ENCODE measurements around the gene HIVEP3.
"Not testable (repeated sequence)": the region's sequence is repeated elsewhere in the genome, so short reads cannot be mapped to it uniquely, and the experiment has no call there.

The HIVEP3 gene

DNA sequence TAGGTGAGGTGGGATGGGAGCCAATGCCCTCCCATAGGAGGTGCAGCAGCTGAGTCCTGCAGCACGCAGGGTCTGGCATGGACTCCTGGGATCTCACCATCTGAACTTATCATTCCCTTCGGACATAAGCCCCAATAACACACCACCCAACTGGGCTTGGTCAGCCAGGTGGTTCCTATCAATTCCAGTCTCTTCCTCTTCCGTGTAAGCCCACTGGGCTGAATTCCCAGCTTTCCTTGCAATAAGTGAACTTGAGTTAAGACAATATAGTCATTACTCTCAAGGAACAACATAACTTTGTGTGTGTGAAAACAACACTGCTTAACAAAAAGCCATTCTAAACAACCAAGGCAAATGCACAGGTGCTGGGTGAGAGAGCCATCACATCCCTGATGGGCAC is 347.7 kb downstream of the HIVEP3 start:
- no peak for DNase-seq
- in situ Hi-C loops (cut with HindIII; ENCODE audit: low pct_ligation_motif_present, low pct_unique_long_range_greater_than_20kb, low sequenced_read_pairs), result no loop called here

DNA sequence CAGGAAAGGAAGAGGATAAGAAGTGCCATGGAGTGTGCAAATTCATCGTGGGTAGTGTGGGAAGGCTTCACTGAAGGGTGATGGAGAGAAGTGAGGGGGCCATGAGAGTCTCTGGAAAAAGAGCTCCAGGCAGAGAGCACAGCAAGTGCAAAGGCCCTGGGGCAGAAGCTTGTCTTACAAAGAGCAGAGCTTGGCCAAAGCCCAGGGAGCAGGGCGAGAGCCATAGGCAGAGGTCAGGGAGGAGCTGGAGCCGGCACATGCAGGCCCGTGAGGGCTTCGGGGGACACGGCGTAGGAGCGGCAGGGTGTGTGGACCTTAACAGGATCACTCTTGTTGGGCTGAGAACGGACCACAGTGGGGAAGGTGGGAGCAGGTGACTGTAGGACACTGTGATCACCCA is 350.5 kb downstream of the HIVEP3 start:
- DNase-seq, result no peak
- in situ Hi-C loops (cut with HindIII; ENCODE audit: low pct_ligation_motif_present, low pct_unique_long_range_greater_than_20kb, low sequenced_read_pairs), result no loop called here

DNA sequence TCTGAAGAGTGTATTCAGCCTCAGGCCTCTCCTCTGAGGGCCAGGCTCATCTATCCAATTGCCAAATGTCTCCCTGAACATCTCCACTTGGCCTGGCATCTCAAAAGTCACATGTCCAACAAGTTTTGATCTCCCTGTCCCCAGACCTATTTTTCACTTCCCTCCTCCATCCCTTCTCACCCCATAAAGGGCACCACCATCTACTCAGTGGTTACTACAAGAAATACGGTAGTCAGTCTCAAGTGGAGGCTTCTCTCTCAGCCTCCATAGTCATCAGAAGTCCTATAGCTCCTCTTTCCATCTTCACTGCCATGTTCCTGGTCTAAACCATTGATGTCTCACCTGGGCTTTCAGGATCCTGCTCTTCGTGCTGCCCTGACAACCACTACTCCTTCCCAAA is 351.8 kb downstream of the HIVEP3 start:
- no peak for DNase-seq
- in situ Hi-C loops (cut with HindIII; ENCODE audit: low pct_ligation_motif_present, low pct_unique_long_range_greater_than_20kb, low sequenced_read_pairs), result no loop called here

DNA sequence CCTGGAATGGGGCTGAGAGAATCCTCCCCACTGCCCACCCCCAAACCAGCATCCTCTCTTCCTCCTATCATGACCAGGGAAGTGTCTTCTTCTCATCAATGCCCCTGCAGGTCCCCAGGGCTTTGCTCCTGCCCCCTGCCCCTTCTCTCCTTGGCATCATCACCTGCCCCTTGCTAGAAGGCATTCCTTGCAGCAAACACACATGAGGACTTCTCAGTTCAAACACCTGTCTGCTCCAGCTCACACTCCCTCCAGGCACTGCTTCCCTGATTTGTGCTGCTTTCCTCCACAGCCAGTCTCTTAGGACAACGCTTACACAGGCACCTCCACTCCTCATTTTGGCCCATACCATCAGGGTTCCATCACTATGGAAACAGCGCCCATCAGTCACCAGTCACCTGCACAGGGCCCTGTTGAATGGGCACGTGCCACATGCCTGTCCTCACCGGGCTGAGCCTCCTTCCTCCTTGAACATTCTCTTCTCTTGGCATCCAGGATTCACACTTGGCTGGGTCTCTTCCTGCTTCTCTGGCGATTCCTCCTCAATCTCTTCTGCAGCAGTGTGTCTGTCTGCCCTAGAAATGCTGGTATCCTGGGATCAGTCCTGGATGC is 352.3 kb downstream of the HIVEP3 start:
- no peak for DNase-seq
- in situ Hi-C loops (cut with HindIII; ENCODE audit: low pct_ligation_motif_present, low pct_unique_long_range_greater_than_20kb, low sequenced_read_pairs), result no loop called here

DNA sequence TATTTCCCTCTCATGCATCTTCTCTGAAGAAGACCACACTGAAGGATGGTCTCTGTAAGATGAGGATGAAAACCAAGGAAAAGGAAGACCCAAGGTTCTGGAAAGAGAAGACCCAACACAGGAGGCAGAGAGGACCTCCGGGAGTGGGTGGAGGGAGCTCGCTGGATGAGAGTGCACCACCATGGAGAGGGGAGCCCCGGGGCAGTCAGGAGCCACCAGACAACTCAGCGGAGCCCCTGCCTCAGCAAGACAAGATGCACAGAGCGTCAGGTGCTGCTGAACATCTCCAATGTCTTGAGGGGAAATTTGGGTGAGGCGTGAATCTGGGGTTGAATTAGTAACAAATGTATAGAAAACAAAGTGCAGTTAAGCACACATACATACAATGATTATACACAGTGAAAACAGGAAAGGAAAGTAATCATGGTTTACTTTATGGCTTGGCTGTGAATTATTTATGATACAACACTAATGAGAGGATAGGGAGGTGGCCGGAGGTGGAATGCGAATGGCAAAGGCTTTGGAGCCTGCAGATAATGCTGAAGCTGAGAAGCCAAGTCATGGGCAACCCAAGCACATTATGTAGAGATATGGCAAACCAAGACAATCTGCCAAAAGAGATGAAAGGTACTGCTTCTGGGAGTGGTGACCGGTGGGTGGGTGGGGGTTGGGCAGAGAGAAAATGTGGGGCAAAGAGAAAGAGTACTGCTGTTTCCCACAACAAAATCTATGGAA is 353.8 kb downstream of the HIVEP3 start:
- DNase-seq, result no peak
- in situ Hi-C loops (cut with HindIII; ENCODE audit: low pct_ligation_motif_present, low pct_unique_long_range_greater_than_20kb, low sequenced_read_pairs), result no loop called here

DNA sequence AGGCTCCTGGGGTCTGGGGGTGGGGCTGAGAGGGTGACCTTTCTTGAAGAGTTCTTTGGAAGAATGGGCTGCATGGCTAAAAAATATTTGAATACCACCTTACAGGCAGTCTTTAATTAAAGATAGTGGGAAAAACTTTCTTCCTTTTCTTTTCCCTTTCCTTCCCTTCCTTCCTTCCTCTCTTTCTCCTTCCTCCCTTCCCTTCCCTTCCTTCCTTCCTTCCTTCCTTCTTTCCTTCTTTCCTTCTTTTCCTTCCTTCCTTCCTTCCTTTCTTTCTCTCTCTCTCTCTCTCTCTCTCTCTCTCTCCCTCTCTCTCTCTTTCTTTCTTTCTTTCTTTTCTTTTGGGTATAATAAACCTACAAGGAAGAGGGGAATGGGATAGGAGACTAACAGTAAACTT is 356.4 kb downstream of the HIVEP3 start:
- no peak for DNase-seq
- in situ Hi-C loops (cut with HindIII; ENCODE audit: low pct_ligation_motif_present, low pct_unique_long_range_greater_than_20kb, low sequenced_read_pairs), result no loop called here

DNA sequence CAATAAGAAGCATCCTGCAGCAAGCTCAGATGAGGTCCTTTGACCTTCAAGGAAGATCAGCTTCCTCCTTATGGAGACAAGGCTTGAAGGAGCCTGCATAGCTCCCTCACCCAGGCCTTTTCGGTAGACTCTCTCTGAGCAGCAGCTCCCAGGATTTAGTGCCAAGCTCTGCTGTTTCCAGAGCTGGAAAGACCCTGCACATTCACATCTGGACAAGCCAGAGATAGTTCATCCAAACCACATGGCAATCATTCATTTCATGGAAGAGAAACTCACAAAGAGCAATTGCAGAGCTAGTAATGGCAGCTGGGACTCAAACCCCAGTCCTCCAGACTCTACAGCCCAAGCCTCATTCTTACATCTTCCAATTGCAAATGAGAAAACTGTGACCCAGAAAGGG is 357.8 kb downstream of the HIVEP3 start:
- DNase-seq, result no peak

DNA sequence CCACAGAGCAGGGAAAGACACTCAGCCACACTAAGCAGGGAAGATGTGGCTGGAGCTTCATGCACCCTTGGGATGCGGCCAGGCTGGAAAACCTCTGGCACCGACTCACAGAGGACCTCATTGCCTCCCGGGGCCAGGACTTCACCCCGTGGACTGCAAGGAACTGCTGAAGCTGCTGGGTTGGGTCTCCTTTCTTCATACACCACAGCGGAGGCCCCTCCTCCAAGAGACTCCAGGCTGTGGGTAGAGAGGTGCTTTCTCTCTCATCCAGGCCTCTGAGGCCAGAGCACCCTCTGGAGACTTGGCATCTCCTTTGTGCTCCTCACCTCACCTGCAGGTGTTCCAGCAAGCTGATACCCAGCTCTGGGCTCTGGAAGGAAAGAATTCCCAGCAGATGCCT is 358.2 kb downstream of the HIVEP3 start:
- in situ Hi-C loops (cut with HindIII; ENCODE audit: low pct_ligation_motif_present, low pct_unique_long_range_greater_than_20kb, low sequenced_read_pairs), result no loop called here
- DNase-seq, result no peak

More for the DNA sequence above, 357.8 kb downstream of the HIVEP3 start:
- in situ Hi-C loops (cut with HindIII; ENCODE audit: low pct_ligation_motif_present, low pct_unique_long_range_greater_than_20kb, low sequenced_read_pairs), result no loop called here

DNA sequence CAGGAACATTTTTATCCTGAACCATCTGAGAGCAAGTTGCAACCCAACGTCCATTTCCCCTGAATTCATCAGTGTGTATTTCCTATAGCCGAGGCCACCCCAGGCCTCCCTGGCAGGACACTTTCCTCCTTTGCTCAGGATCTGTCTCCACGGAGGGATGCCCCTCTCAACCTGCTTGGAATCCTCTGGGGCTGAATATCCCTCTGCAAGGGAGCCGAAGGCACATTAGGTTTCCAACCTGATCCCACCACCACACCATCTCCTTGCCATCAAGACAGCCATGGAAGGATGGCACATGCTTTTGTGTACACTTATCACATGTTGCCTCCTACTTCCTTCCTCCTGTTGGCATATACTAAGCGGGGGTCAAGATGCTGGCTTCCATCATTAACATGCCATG is 359.4 kb downstream of the HIVEP3 start:
- in situ Hi-C loops (cut with HindIII; ENCODE audit: low pct_ligation_motif_present, low pct_unique_long_range_greater_than_20kb, low sequenced_read_pairs), result no loop called here
- no peak for DNase-seq

DNA sequence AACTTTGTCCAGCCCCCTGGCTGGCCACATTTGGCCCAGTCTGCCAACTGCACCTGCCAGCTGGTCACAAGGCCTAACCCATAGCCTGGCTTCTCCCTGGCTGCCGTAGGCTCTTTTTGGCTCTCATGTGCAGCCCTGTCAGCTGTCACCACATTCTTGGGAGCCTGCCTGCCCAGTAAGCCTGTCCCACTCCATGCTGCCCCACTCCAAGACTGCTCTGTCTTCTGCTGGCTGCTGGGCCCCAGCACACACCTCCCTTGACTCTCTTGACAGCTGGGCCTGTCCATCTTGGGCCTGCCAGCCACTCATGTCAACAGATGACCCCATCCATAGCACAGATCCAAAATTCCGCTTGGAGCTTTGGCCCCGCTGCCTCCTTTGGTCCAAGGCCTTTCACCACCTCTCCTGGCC is 360.0 kb downstream of the HIVEP3 start:
- no peak for DNase-seq
- in situ Hi-C loops (cut with HindIII; ENCODE audit: low pct_ligation_motif_present, low pct_unique_long_range_greater_than_20kb, low sequenced_read_pairs), result no loop called here

DNA sequence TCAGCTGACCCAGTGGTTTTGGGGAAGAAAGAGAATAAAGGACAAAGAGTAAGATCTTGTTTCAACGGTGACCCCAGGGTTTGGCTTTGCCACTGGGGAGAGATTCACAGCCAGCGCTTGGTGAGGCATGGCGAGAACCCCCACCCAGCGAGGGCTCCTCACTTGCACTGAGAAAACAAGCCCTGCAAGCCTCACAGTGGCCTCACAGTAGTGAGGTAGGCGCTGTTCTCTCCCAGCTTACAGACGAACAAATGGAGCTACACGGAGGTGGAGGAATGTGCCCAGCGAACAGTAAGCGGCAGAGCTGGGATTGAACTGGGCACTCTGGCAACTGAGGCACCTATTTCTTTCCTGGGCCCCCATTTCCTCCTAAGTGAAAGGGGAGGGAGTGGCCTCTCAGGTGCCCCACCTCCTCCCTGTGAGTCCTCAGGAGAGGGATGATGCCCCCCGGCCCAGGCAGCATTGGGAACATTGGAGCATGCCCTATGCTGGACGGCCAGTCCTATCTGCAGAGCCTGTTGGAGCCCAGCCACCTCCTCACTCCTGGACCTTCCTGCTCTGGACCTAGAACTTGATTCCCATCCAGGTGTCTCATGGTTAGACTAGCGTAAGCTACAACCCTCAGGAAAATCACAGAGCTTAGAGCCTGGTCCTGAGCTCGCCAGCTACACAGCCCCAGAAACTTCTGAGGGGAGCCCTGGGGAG is 360.8 kb downstream of the HIVEP3 start:
- DNase-seq, result no peak
- in situ Hi-C loops (cut with HindIII; ENCODE audit: low pct_ligation_motif_present, low pct_unique_long_range_greater_than_20kb, low sequenced_read_pairs), result no loop called here

DNA sequence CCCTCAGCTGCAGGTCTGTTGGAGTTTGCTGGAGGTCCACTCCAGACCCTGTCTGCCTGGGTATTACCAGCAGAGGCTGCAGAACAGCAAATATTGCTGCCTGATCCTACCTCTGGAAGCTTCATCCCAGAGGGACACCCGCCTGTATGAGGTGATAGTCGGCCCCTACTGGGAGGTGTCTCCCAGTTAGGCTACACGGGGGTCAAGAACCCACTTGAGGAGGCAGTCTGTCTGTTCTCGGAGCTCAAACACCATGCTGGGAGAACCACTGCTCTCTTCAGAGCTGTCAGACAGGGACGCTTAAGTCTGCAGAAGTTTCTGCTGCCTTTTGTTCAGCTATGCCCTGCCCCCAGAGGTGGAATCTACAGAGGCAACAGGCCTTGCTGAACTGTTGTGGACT is 364.0 kb downstream of the HIVEP3 start:
- DNase-seq; in situ Hi-C loops (cut with HindIII; ENCODE audit: low pct_ligation_motif_present, low pct_unique_long_range_greater_than_20kb, low sequenced_read_pairs): not testable (repeated sequence)

DNA sequence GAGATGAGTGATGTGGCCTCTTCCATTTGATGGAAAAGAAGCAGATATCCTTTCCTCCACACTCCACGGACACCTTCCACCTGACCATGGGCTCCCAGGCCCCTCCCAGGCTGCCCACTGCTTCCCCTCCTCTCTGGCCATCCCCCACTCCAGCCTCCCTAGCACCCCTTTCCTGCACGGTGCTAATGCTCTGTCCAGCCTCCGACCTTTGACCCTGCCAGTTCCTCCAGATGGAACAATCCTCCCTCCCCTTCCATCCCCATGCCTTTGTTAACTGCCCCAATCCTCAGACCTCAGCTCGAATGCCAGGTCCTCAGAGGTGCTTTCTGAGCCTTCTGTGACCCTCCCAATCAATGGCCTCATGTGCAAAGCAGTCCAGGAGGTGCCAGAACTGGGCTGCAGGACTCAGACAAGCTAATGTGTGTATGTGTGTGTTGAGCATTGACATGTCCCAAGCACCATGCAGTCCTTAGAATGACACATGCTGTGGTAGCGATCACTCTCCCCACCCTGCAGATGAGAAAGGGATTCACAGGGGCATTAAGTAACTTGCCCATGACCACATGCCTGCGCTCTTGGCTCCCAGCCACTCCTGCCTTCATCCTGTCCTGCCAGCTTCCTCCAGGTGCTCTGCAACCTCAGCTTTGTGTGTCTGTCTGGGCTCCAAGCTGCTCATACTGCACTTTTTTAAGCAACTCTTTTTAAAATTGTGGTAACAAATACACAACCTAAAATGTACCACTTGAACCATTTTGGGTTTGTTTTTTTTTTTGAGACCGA is 370.8 kb downstream of the HIVEP3 start:
- DNase-seq, result no peak
- in situ Hi-C loops (cut with HindIII; ENCODE audit: low pct_ligation_motif_present, low pct_unique_long_range_greater_than_20kb, low sequenced_read_pairs), result no loop called here

DNA sequence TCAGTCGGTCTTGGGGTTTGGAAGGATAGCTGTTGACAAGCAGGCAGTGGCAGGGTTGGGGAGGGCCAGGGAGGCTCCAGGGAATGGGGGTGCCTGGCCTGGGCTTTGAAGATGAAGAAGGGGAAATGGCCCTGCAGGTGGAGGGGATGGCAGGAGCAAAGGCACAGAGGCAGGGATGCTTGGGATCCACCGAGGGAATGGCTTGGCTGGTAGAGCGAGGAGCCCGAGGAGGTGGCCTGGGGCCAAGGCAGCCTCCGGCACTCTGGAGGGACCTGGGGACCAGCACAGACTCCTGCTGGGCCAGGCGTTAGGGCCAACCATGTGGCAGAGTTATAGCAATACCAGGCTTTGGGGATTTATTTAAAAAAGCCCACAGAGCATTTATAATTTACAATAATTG is 371.4 kb downstream of the HIVEP3 start:
- DNase-seq, result no peak
- in situ Hi-C loops (cut with HindIII; ENCODE audit: low pct_ligation_motif_present, low pct_unique_long_range_greater_than_20kb, low sequenced_read_pairs), result no loop called here

DNA sequence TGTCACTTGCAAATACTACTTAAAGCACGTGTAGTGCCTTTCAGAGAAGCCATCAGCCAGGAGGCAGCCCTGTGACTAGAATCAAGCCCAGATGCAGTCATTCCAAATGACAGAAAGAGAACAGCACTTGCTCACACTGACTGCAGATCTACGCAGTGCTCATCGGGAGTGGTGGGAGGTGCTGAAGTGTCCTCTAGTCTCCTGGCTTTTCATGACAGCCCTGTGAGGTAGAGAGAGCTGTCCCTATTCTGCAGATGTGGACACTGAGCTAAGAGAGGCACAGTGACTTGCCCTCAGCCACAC is 371.9 kb downstream of the HIVEP3 start:
- no peak for DNase-seq
- in situ Hi-C loops (cut with HindIII; ENCODE audit: low pct_ligation_motif_present, low pct_unique_long_range_greater_than_20kb, low sequenced_read_pairs), result no loop called here

DNA sequence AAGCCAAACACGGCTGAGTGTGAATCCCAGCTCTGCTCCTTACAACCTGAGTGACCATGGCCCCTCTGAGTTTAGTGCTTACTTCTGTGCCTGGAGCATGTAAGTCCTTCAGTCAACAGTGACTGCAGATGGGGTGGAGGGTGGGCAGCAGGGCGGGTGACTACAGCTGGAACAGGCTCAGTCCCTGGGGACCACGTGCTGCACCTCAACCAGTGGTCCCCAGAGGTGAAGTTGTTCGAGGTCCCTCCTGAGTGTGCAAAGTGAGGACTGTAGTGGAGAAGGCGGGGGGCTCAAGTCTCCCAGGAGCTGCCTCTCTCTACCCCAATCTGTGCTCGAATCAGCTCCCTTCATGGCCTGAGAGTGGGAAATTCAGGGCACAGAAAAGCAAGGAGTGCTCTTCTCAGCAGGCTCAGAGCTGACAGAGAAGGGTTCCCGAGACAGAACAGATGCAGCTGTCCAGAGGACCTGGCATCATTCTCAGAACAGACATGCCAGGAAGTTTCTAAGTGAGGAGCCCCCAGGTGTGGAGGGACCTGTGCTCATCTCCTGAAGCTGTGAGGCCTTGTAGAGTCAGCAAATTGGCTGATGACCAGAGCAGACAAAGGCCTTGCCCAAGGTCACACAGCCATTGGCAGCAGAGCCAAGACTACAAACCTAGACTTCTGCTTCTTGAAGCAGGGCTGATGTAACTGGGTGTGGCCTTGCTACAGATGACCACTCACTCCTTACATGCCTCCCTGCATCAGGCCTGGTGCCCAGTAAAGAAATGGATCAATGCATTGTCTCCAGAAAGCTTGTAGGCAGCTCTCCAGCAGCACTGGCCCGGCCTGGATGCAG is 372.5 kb downstream of the HIVEP3 start:
- in situ Hi-C loops (cut with HindIII; ENCODE audit: low pct_ligation_motif_present, low pct_unique_long_range_greater_than_20kb, low sequenced_read_pairs), result no loop called here
- DNase-seq, result no peak

DNA sequence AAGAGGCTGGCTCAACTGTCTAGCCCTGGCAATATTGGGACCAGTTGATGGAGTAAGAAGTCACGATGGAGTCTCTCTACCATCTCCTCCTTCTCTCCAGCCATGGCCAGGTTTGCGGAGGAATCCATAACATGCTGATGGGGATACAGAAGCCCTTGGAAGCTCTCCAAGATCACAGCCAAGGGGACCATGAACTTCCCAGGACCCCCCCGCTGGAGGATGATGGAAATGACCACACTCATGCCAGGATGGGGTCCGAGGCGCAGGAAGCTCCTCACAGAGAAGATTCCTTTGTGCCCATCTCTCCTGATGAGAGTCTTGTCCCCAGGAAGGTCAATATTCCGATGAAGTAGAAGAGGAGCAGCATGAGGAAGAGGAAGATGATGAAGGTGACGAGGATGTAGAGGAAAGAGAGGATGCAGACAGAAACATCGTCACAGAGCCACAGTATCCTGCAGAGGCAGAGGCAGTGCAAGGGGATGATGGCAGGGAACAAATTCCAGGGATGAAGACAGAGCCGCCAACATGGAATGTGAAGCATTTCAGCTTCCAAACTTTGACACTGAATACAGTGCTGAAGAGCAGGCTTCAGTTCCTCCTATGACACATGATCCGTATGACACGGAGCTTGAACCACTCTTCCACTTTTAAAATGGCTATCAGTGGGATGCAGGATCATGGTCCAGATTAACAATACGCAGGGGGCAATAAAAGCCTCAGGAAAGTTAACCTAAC is 376.4 kb downstream of the HIVEP3 start:
- DNase-seq, result no peak
- in situ Hi-C loops (cut with HindIII; ENCODE audit: low pct_ligation_motif_present, low pct_unique_long_range_greater_than_20kb, low sequenced_read_pairs), result no loop called here

DNA sequence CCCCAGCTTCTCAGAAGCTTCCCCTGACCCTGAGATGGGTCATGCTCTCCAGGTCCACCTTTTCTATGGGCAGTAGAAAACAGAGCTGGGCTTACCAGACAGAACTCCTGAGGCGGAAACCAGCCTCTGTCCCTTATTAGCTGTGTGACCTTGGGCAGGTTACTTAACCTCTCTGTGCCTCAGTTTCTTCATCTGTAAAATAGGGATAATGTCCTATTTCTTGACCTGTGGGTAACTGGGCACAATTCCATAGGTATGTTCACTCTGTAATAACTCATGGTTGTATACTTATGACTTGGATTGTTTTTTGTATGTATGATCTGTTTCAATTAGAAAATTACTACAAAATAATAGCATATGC is 377.1 kb downstream of the HIVEP3 start:
- in situ Hi-C loops (cut with HindIII; ENCODE audit: low pct_ligation_motif_present, low pct_unique_long_range_greater_than_20kb, low sequenced_read_pairs), result no loop called here
- DNase-seq, result no peak
